B cell (primary cell): ENCODE measurements around the gene TTC9. TPM values are rescaled to one million over a fixed set of nuclear protein-coding genes. Genes with fewer than 3 reads are reported as not detected.

Source experiments
- ATAC-seq: fragments of 200-7000 bp; cut with Tn5 transposase; one replicate; pipeline ENCODE4 v1.10.0; 2021; ENCODE audit warnings: low read depth, mild to moderate bottlenecking, moderate number of reproducible peaks, moderate library complexity
- CTCF ChIA-PET: fragments of 350-600 bp; sonication (Branson Sonifier 250); formaldehyde crosslinking; loops from one replicate; lab custom pipeline; 2021; ENCODE audit warnings: antibody characterized with exemption, inconsistent platforms; lab: Charles Lee
- POLR2A ChIA-PET: fragments of 350-600 bp; sonication (Branson Sonifier 250); formaldehyde crosslinking; loops from one replicate; lab custom pipeline; 2021; ENCODE audit warnings: antibody characterized with exemption; lab: Charles Lee
- DNase-seq: peaks from one replicate; pipeline ENCODE4 v3.0.0; 2013
- H2AFZ ChIP-seq: 2 replicates; pipeline ENCODE4 v1.6.1; 2012; ENCODE audit warnings: mild to moderate bottlenecking, low read depth, low read length; ENCODE audit not compliant: insufficient read depth, poor library complexity, severe bottlenecking
- H3K27ac ChIP-seq, 2 donors: 1 replicate in 1 of 2; 2 replicates in 1 of 2; pipeline ENCODE4 v1.5.1; 2012 to 2013; ENCODE audit warnings: low read length in 2 of 2, mild to moderate bottlenecking in 2 of 2, moderate library complexity in 1 of 2
- H3K27me3 ChIP-seq, 4 experiments: fragments of 200-600 bp in 1 of 4; sonication (generic) in 1 of 4; replicated peaks in 1 of 4; 1 replicate in 2 of 4; 2 replicates in 2 of 4; pipeline versions ENCODE4 v1.6.1 to v1.7.0; 2013 to 2016; ENCODE audit warnings: low read length in 3 of 4, mild to moderate bottlenecking in 2 of 4, mixed read lengths in 1 of 4, moderate library complexity in 1 of 4; ENCODE audit not compliant: insufficient read depth in 4 of 4, control insufficient read depth in 3 of 4; ENCODE audit errors: control extremely low read depth in 1 of 4
- H3K36me3 ChIP-seq, 2 experiments: replicated peaks in 1 of 2; 1 replicate in 1 of 2; 2 replicates in 1 of 2; pipeline versions ENCODE4 v1.6.1 to v1.7.1; 2013; ENCODE audit warnings: low read length in 1 of 2; ENCODE audit not compliant: insufficient read depth in 2 of 2, control insufficient read depth in 1 of 2; ENCODE audit errors: control extremely low read depth in 1 of 2, extremely low read depth in 1 of 2
- H3K4me1 ChIP-seq, 2 donors: fragments of 200-600 bp in 1 of 2; sonication (generic) in 1 of 2; 1 replicate in 1 of 2; 2 replicates in 1 of 2; pipeline versions ENCODE4 v1.5.1 to v1.6.1; 2013 to 2017; ENCODE audit warnings: low read length in 2 of 2; ENCODE audit not compliant: control insufficient read depth in 2 of 2, insufficient read depth in 2 of 2
- H3K4me2 ChIP-seq: replicated peaks from 2 replicates; pipeline ENCODE3; 2012; ENCODE audit warnings: mild to moderate bottlenecking, low read depth, low read length; ENCODE audit not compliant: poor library complexity, severe bottlenecking
- H3K4me3 ChIP-seq, 5 experiments: fragments of 200-600 bp in 1 of 5; sonication (generic) in 1 of 5; 1 replicate in 3 of 5; 2 replicates in 2 of 5; pipeline versions ENCODE4 v1.5.1 to v1.7.0; 2011 to 2016; ENCODE audit warnings: low read length in 4 of 5, mild to moderate bottlenecking in 4 of 5, low read depth in 2 of 5, control low read depth in 1 of 5, moderate library complexity in 1 of 5; ENCODE audit not compliant: insufficient read depth in 1 of 5; ENCODE audit errors: control extremely low read depth in 1 of 5, extremely low read depth in 1 of 5
- H3K79me2 ChIP-seq: fragments of 200-600 bp; sonication (generic); one replicate; pipeline ENCODE4 v1.6.0; 2016; ENCODE audit warnings: low read length; ENCODE audit not compliant: control insufficient read depth, insufficient read depth
- H3K9ac ChIP-seq: fragments of 200-600 bp; sonication (generic); 2 replicates; pipeline ENCODE4 v1.6.1; 2017; ENCODE audit warnings: mild to moderate bottlenecking, low read length, moderate library complexity
- H3K9me3 ChIP-seq, 3 donors: one replicate each; pipeline versions ENCODE4 v1.6.1 to v1.7.1; 2013; ENCODE audit warnings: low read length in 2 of 3; ENCODE audit not compliant: control insufficient read depth in 2 of 3, insufficient read depth in 1 of 3; ENCODE audit errors: control extremely low read depth in 1 of 3
- H4K20me1 ChIP-seq: 2 replicates; pipeline ENCODE4 v1.6.0; 2012; ENCODE audit warnings: mild to moderate bottlenecking, low read length; ENCODE audit not compliant: insufficient read depth, control insufficient read depth, poor library complexity, severe bottlenecking
- H3K27ac Mint-ChIP-seq: one replicate; pipeline ENCODE4 v1.8.0; 2021; ENCODE audit warnings: mixed read lengths
- H3K27me3 Mint-ChIP-seq: one replicate; pipeline ENCODE4 v1.8.0; 2021; ENCODE audit warnings: mixed read lengths
- H3K4me1 Mint-ChIP-seq: one replicate; pipeline ENCODE4 v1.8.0; 2021; ENCODE audit warnings: mixed read lengths
- H3K4me3 Mint-ChIP-seq: one replicate; pipeline ENCODE4 v1.8.0; 2021; ENCODE audit warnings: mixed read lengths
- H3K9me3 Mint-ChIP-seq: one replicate; pipeline ENCODE4 v1.8.0; 2022; ENCODE audit warnings: mixed read lengths; ENCODE audit not compliant: insufficient read depth
- CTCF ChIP-seq: fragments of 200-600 bp; IDR thresholded peaks from one replicate; pipeline ENCODE4 v1.8.0; 2022; ENCODE audit warnings: antibody characterized with exemption, mild to moderate bottlenecking
- EZH2 ChIP-seq: IDR thresholded peaks from 2 replicates; pipeline ENCODE4 v1.6.1; 2012; ENCODE audit warnings: borderline replicate concordance, low read depth, mild to moderate bottlenecking, moderate library complexity, low read length; ENCODE audit not compliant: insufficient read depth, poor library complexity, severe bottlenecking
- WGBS: methylation state at CpG from one replicate; pipeline ENCODE4 v1.1.5; 2013; ENCODE audit warnings: missing lambda C conversion rate; ENCODE audit not compliant: insufficient coverage; 5-methylcytosine and 5-hydroxymethylcytosine counted together
- intact Hi-C: fragments of 100-400 bp; cut with micrococcal nuclease; formaldehyde crosslinking; loops from one replicate; pipeline ENCODE4 v1.10.0; 2022
- polyA plus RNA-seq: library from polyadenylated mRNA; depleted of rRNA; stranded (reverse); fragments of >200 nt; gene quantifications from 2 replicates; pipeline ENCODE4 v1.2.3, GENCODE V29; 2012
- total RNA-seq, 2 donors: library from RNA; stranded (reverse); fragments of 120-200 nt in 1 of 2; gene quantifications; 1 replicate in 1 of 2; 2 replicates in 1 of 2; pipeline versions ENCODE4 v1.2.3 to v1.2.4, GENCODE V29; 2013 to 2022

The TTC9 gene
- total and polyA plus RNA-seq, 2 donors (not counting 1 experiment from before 2014, with no cell fraction given), result 15.3 to 16.3 TPM

GRCh38 chr14:70652871-70653270 lies 11.2 kb downstream of the TTC9 start:
- no peaks in the 10 kb centered on the region for H3K27me3 ChIP-seq
- H3K27ac Mint-ChIP-seq, result peak overlapping the region; percentile 86
- DNase-seq (no peak), ATAC-seq (no peak)
- peaks cover under 1% of the 10 kb centered on the region for H4K20me1 ChIP-seq
- peak overlapping the region; percentile 47 for H3K4me2 ChIP-seq
- peak overlapping the region; percentile 16 for H3K4me3 Mint-ChIP-seq
- H3K4me3 ChIP-seq, result no peak overlapping the region
- H3K79me2 ChIP-seq, result peaks cover 96% of the 10 kb centered on the region
- H3K27me3 Mint-ChIP-seq, result no peaks in the 10 kb centered on the region
- no peak overlapping the region for H2AFZ ChIP-seq
- peak overlapping the region; percentile 71 to 93 for H3K27ac ChIP-seq
- peaks cover 82% of the 10 kb centered on the region for H3K4me1 Mint-ChIP-seq
- H3K9ac ChIP-seq, result no peak overlapping the region
- peaks cover 63 to 66% of the 10 kb centered on the region in 2 donors for H3K4me1 ChIP-seq
- intact Hi-C loops, result no loop called here
- TF ChIP-seq EZH2 (no peak), CTCF (no peak)
- peaks cover 0 to 4% (median 0%) of the 10 kb centered on the region in 3 donors for H3K9me3 ChIP-seq
- CTCF ChIA-PET, result interaction anchor here (2.2 kb wide), 1 partner anchor 13 kb away, joined by 6 read pairs; no protein-coding TSS in a partner anchor
- POLR2A ChIA-PET, result no interaction called here
- H3K36me3 ChIP-seq, result peaks cover 0 to 52% of the 10 kb centered on the region in 2 experiments
- H3K9me3 Mint-ChIP-seq, result no peaks in the 10 kb centered on the region

- intact Hi-C loops, result loop anchor here (2.0 kb wide), 1 partner anchor 53 kb away; the partner anchor contains the start of gene MED6
- POLR2A ChIA-PET, result interaction anchor here (1.8 to 3.1 kb wide), 3 partner anchors 10 to 16 kb away, joined by 8 to 48 read pairs (median 13); partner anchors contain the start of gene TTC9
- Histone ChIP-seq H3K79me2 (peaks cover 96% of the 10 kb centered on the region), H3K27ac (peak overlapping the region; percentile 71 to 93), H3K9ac (no peak overlapping the region), H3K27me3 (no peaks in the 10 kb centered on the region), H3K9me3 (peaks cover 0 to 4% (median 0%) of the 10 kb centered on the region in 3 donors), H3K4me2 (peak overlapping the region; percentile 47), H3K4me1 (peaks cover 66 to 70% of the 10 kb centered on the region in 2 donors), H3K4me3 (no peak overlapping the region), H3K36me3 (peaks cover 0 to 44% of the 10 kb centered on the region in 2 experiments), H2AFZ (no peak overlapping the region), H4K20me1 (no peaks in the 10 kb centered on the region)
- Mint-ChIP-seq H3K4me3 (peak overlapping the region; percentile 44), H3K9me3 (no peaks in the 10 kb centered on the region), H3K27ac (peak overlapping the region; percentile 86), H3K27me3 (no peaks in the 10 kb centered on the region), H3K4me1 (peaks cover 80% of the 10 kb centered on the region)
- no peak for DNase-seq
- WGBS, result 80% methylated on average over 2 of the region's 3 CpGs
- no peak for TF ChIP-seq EZH2
- TF ChIP-seq CTCF, result no peak
- CTCF ChIA-PET, result interaction anchor here (0.9 to 9.3 kb wide), 5 partner anchors 12 to 127 kb away, joined by 3 to 64 read pairs (median 4); partner anchors contain the start of gene TTC9
- ATAC-seq, result no peak
These were observed 11.9 kb downstream of the TTC9 start for GRCh38 chr14:70653662-70654061.
